Activated T-helper 17 cell treated with anti-CD3 and anti-CD28 coated beads, Interleukin-2, amount 50 U/mL, for 72 hours (primary cell): ENCODE data around the gene ASCC3. TPM values are rescaled to one million over a fixed set of nuclear protein-coding genes. Genes with fewer than 3 reads are reported as not detected.

Experiments
- ATAC-seq: fragments of 150-1000 bp; cut with Tn5 transposase; replicated peaks from 2 replicates; pipeline ENCODE4 v1.10.0; 2021; ENCODE audit warnings: mild to moderate bottlenecking, moderate library complexity
- H3K27ac Mint-ChIP-seq: one replicate; pipeline ENCODE4 v1.8.0; 2022; ENCODE audit warnings: mixed read lengths
- H3K27me3 Mint-ChIP-seq: one replicate; pipeline ENCODE4 v1.8.0; 2022; ENCODE audit warnings: mixed read lengths
- H3K36me3 Mint-ChIP-seq: one replicate; pipeline ENCODE4 v1.8.0; 2022; ENCODE audit warnings: low read depth, mild to moderate bottlenecking, mixed read lengths
- H3K4me1 Mint-ChIP-seq: one replicate; pipeline ENCODE4 v1.8.0; 2022; ENCODE audit warnings: mixed read lengths
- H3K4me3 Mint-ChIP-seq: one replicate; pipeline ENCODE4 v1.8.0; 2022; ENCODE audit warnings: mild to moderate bottlenecking, mixed read lengths
- H3K9me3 Mint-ChIP-seq: one replicate; pipeline ENCODE4 v1.8.0; 2022; ENCODE audit warnings: mixed read lengths
- total RNA-seq, 2 donors: library from RNA; stranded (reverse); gene quantifications; one replicate each; pipeline ENCODE4 v1.2.3, GENCODE V29; 2022

ASCC3 gene
- total RNA-seq, 2 donors from 2014 or later = 58.0 to 87.2 TPM

DNA sequence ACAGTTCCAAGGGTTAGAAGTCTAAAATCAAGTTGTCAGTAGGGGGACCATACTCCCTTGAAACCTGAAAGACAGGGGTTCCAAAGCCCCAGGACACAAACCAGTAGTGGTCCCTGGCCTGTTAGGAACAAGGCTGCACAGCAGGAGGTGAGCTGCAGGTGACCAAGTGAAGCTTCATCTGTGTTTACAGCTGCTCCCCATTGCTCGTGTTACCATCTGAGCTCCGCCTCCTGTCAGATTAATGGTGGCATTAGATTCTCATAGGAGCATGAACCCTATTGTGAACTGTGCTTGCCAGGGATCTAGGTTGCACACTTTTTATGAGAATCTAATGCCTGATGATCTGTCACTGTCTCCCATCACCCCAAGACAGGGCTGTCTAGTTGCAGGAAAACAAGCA, 391.1 kb downstream of the ASCC3 start:
- no peaks in the 10 kb centered on the region for H3K9me3 Mint-ChIP-seq
- H3K36me3 Mint-ChIP-seq = no peaks in the 10 kb centered on the region
- no peaks in the 10 kb centered on the region for H3K4me1 Mint-ChIP-seq
- H3K27ac Mint-ChIP-seq = no peak overlapping the region
- peaks cover 44% of the 10 kb centered on the region for H3K27me3 Mint-ChIP-seq
- ATAC-seq = no peak
- no peak overlapping the region for H3K4me3 Mint-ChIP-seq

DNA sequence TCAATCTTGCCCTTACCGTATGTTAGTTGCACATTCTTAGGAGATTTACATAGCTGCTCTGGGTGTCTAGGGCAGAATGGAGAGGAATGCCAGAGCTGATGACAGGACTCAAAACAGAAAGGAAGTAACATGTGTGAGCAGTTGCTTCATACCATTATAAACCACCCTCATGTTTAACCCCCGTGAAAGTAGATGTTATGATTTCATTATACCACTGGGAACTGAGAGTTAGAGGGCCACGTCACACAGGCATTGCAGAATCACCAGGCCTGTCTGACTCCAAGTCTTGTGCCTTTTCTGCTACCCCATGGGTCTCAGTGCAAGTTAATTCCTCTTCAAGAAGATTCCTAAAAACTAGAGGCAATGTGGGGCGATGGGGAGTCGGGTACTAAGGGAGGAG, 392.9 kb downstream of the ASCC3 start:
- Mint-ChIP-seq H3K27ac (no peak overlapping the region), H3K4me3 (no peak overlapping the region), H3K4me1 (no peaks in the 10 kb centered on the region), H3K36me3 (no peaks in the 10 kb centered on the region), H3K27me3 (peaks cover 49% of the 10 kb centered on the region), H3K9me3 (no peaks in the 10 kb centered on the region)
- ATAC-seq = no peak

DNA sequence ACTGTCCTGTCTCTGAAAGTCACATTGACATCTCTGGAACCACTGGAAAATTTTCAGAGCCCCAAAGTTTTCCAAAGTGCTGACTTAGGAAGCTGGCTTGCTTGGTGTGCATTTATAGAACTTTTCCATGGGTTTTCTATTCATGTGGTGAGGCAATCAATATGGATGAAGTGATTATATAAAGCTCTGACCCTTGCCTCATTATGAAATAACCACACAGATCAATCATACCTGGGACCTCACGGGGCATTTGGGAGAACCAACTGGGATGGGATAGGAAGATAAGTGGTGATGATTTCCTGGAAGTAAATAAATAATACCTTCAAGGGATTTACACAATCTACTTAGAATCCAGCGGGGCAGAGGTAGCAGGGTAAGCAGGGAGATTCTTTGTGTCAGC, 393.5 kb downstream of the ASCC3 start:
- no peaks in the 10 kb centered on the region for H3K4me1 Mint-ChIP-seq
- no peak for ATAC-seq
- H3K27me3 Mint-ChIP-seq = peaks cover 44% of the 10 kb centered on the region
- H3K4me3 Mint-ChIP-seq = no peak overlapping the region
- H3K27ac Mint-ChIP-seq = no peak overlapping the region
- H3K36me3 Mint-ChIP-seq = no peaks in the 10 kb centered on the region
- H3K9me3 Mint-ChIP-seq = no peaks in the 10 kb centered on the region

DNA sequence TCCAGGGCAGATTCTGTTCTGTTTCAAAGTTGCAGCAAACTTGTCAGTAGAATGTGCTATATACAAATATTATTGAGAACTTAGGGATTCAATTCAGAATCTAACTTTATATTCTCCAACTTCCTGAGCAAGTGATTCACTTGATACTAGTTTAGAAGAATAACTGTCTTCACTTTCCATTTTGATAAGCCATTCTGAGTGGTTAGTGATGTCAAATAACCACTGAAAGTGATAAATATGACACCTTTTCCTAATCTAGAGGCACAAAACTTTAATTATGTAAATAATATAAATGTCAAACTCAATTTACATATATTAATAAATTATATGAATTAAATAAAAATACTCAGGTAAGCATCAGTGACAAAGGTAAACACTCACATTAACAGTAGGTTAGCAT, 395.9 kb downstream of the ASCC3 start:
- Mint-ChIP-seq H3K4me1 (no peaks in the 10 kb centered on the region), H3K4me3 (no peak overlapping the region), H3K9me3 (no peaks in the 10 kb centered on the region), H3K27me3 (peaks cover 37% of the 10 kb centered on the region), H3K27ac (no peak overlapping the region), H3K36me3 (no peaks in the 10 kb centered on the region)
- ATAC-seq = no peak

- Mint-ChIP-seq H3K36me3 (no peaks in the 10 kb centered on the region), H3K27ac (no peak overlapping the region), H3K4me1 (no peaks in the 10 kb centered on the region), H3K9me3 (no peaks in the 10 kb centered on the region), H3K4me3 (no peak overlapping the region), H3K27me3 (peaks cover 34% of the 10 kb centered on the region)
- no peak for ATAC-seq
Observed at GRCh38 chr6:100484474-100484873, 396.7 kb downstream of the ASCC3 start.

GRCh38 chr6:100482698-100483097, 398.4 kb downstream of the ASCC3 start:
- Mint-ChIP-seq H3K9me3 (no peaks in the 10 kb centered on the region), H3K27ac (no peak overlapping the region), H3K4me1 (no peaks in the 10 kb centered on the region), H3K36me3 (no peaks in the 10 kb centered on the region), H3K27me3 (peaks cover 24% of the 10 kb centered on the region), H3K4me3 (no peak overlapping the region)
- ATAC-seq = no peak

DNA sequence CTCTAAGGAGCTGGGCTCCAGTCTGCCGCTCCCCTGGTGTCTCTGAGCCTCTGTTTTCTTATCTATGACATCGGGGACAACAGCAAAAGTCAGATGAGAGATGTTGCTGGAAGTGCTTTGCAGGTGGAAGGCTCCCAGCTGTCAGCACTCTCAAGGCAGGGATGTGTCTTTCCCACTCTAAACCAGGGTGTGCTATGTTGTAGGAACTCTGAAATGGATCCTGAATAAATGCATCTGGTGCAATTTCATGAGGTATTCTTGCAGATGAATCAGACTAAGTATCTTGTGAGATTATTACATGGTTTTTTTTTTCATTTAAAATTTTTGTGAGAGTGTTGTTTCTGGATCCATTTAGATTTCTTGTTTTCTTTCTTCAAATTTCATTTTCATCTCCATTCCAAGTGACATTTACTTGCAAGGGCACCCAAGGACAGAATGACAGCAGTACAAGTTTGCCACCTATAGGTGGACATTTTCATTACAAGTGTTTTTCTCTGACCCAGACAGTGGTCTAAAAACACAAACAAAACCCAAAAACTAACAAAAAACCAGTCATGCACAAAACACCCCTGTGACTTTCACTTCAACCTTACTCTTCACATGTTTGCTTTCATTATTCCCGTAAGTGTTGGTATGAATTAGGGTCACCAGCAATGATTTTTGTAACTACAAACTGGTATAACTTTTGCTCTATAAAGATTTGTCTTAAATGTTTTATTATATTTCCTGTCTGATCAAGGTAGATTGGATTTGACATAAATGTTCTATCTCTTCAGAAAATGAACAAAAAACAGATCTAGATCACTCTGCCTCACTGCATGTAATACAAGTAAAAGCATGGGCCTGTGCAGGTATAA, 401.7 kb downstream of the ASCC3 start:
- Mint-ChIP-seq H3K27me3 (peaks cover 34% of the 10 kb centered on the region), H3K4me1 (no peaks in the 10 kb centered on the region), H3K27ac (no peak overlapping the region), H3K9me3 (no peaks in the 10 kb centered on the region), H3K4me3 (no peak overlapping the region), H3K36me3 (no peaks in the 10 kb centered on the region)
- ATAC-seq = no peak

- H3K36me3 Mint-ChIP-seq = no peaks in the 10 kb centered on the region
- H3K4me1 Mint-ChIP-seq = peaks cover 5% of the 10 kb centered on the region
- H3K4me3 Mint-ChIP-seq = no peak overlapping the region
- no peak overlapping the region for H3K27ac Mint-ChIP-seq
- peaks cover 53% of the 10 kb centered on the region for H3K27me3 Mint-ChIP-seq
- H3K9me3 Mint-ChIP-seq = no peaks in the 10 kb centered on the region
- peak; percentile 54 for ATAC-seq
Observed at GRCh38 chr6:100475554-100476320, 405.4 kb downstream of the ASCC3 start.

DNA sequence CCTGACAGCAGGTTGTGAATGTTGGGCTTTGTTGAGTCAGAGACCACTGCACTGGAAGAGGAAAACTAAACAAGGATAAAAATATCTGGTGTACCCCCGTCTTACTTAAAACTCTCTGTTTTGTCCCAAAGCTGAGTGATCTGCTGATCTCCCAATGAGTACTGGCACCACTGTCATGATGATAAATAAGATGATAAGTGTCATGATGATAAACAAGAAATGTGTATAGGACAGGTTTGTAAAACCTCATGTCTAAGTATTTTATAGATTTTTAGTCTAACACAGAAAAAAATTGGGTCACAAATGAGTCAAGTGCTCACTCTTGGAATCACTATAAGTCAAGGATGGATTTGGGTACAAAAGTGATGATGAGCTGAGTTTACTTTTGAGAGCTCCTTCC, 407.9 kb downstream of the ASCC3 start:
- peaks cover 5% of the 10 kb centered on the region for H3K4me1 Mint-ChIP-seq
- ATAC-seq = peak; percentile 26
- peaks cover 75% of the 10 kb centered on the region for H3K27me3 Mint-ChIP-seq
- H3K9me3 Mint-ChIP-seq = peaks cover 3% of the 10 kb centered on the region
- no peak overlapping the region for H3K27ac Mint-ChIP-seq
- no peak overlapping the region for H3K4me3 Mint-ChIP-seq
- H3K36me3 Mint-ChIP-seq = no peaks in the 10 kb centered on the region

DNA sequence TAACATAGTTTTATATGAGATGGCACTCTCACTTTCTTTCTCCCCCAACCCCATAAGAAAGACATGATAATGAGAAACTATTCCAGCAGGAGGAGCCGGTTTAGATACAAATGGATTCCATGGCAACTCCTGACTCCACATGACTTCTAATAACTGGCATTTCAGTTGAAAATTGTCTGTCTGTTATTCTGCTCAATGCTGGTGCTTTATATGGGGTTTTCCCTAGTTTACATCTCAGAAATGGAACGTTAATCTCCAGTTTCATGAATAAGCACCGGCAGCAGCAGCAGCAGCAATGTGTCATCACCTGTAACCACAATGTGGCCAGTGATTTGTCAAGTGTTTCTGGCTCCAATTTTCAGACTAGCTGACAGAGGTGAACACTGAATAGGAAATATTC, 408.5 kb downstream of the ASCC3 start:
- Mint-ChIP-seq H3K27me3 (peaks cover 75% of the 10 kb centered on the region), H3K9me3 (peaks cover 3% of the 10 kb centered on the region), H3K4me3 (no peak overlapping the region), H3K27ac (no peak overlapping the region), H3K4me1 (peaks cover 5% of the 10 kb centered on the region), H3K36me3 (no peaks in the 10 kb centered on the region)
- peak; percentile 83 for ATAC-seq

- no peak overlapping the region for H3K4me3 Mint-ChIP-seq
- peaks cover 3% of the 10 kb centered on the region for H3K9me3 Mint-ChIP-seq
- H3K27me3 Mint-ChIP-seq = peaks cover 77% of the 10 kb centered on the region
- H3K27ac Mint-ChIP-seq = no peak overlapping the region
- peaks cover 5% of the 10 kb centered on the region for H3K4me1 Mint-ChIP-seq
- H3K36me3 Mint-ChIP-seq = peaks cover 9% of the 10 kb centered on the region
- no peak for ATAC-seq
Observed at GRCh38 chr6:100470422-100471120, 410.6 kb downstream of the ASCC3 start.

DNA sequence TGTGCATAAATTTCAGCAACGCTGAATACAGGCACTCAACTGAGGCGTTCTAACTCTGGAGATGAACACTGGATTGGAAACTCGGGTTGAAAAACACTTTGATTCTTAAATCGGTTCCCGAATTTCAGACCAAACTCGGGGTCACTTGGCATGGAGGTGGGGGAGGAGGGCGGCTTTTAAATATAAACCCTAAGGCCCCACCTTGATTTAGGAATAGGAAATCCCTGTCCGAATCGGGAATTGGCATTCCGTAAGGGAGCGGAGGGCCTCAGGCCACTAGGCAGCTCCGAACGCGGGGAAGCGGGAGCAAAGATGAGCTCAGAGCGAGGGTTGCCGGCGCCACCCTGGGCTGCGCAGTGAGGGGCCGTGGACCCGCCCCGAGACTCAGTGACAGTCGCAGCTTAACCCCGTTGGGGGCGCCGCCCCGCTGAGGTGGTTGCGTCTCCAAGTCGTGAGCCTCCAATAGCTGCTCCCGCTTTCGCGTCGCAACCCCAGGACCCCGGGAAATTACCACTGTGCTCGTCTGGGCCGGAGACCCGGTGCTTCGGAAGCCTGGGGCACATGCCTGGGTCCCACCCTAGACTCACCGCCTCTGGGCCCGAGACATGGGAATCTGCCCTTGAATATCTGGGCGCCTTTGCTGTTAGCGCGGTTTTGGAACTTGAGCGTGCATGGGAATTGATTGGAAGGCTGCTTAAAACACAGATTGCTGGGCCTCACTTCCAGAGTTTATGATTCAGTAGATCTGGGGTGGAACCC, 411.8 kb downstream of the ASCC3 start:
- Mint-ChIP-seq H3K27ac (no peak overlapping the region), H3K4me3 (no peak overlapping the region), H3K9me3 (peaks cover 3% of the 10 kb centered on the region), H3K4me1 (peaks cover 5% of the 10 kb centered on the region), H3K36me3 (peaks cover 9% of the 10 kb centered on the region), H3K27me3 (peaks cover 75% of the 10 kb centered on the region)
- no peak for ATAC-seq

GRCh38 chr6:100468016-100468622, 413.0 kb downstream of the ASCC3 start:
- H3K4me3 Mint-ChIP-seq = no peak overlapping the region
- H3K36me3 Mint-ChIP-seq = peaks cover 14% of the 10 kb centered on the region
- ATAC-seq = no peak

More at GRCh38 chr6:100468016-100468622, 413.0 kb downstream of the ASCC3 start:
- peaks cover 5% of the 10 kb centered on the region for H3K4me1 Mint-ChIP-seq
- no peak overlapping the region for H3K27ac Mint-ChIP-seq
- peaks cover 75% of the 10 kb centered on the region for H3K27me3 Mint-ChIP-seq
- H3K9me3 Mint-ChIP-seq = peaks cover 3% of the 10 kb centered on the region
